HepG2 (cell line): ENCODE data around the gene VCP. TPM values are rescaled to one million over a fixed set of nuclear protein-coding genes. Genes with fewer than 3 reads are reported as not detected.

Experiments used
- BORCS8-MEF2B ChIP-seq: sonication (generic); formaldehyde crosslinking; IDR thresholded peaks from 2 replicates; pipeline ENCODE4 v1.8.0; 2022; ENCODE audit warnings: mild to moderate bottlenecking, missing genetic modification reagents
- GABPA ChIP-seq, 2 experiments: IDR thresholded peaks; 2 replicates each; pipeline ENCODE4 v1.6.1; 2011 to 2016; ENCODE audit warnings: low read depth in 2 of 2, low read length in 1 of 2, missing biosample characterization in 1 of 2, missing genetic modification characterization in 1 of 2
- GRHL1 ChIP-seq: sonication (generic); formaldehyde crosslinking; conservative IDR thresholded peaks from 2 replicates; pipeline ENCODE4 v1.8.0; 2022; ENCODE audit warnings: missing genetic modification reagents
- HDAC2 ChIP-seq: sonication (generic); formaldehyde crosslinking; IDR thresholded peaks from 2 replicates; pipeline ENCODE4 v1.4.0; 2020; ENCODE audit warnings: missing genetic modification reagents
- RNF2 ChIP-seq: fragments of 450-650 bp; conservative IDR thresholded peaks from 2 replicates; pipeline ENCODE4 v1.6.1; 2016; ENCODE audit warnings: low read depth
- SRY ChIP-seq: sonication (generic); formaldehyde crosslinking; IDR thresholded peaks from 2 replicates; pipeline ENCODE4 v1.8.0; 2022; ENCODE audit warnings: mild to moderate bottlenecking, missing genetic modification reagents
- ZBTB44 ChIP-seq: sonication (generic); formaldehyde crosslinking; IDR thresholded peaks from 2 replicates; pipeline ENCODE4 v1.4.0; 2020; ENCODE audit warnings: missing genetic modification reagents
- ZEB1 ChIP-seq: IDR thresholded peaks from 2 replicates; pipeline ENCODE4 v1.6.1; 2012; ENCODE audit warnings: mild to moderate bottlenecking, low read depth, inconsistent platforms; ENCODE audit not compliant: insufficient replicate concordance
- ZNF326 ChIP-seq: sonication (generic); formaldehyde crosslinking; IDR thresholded peaks from 2 replicates; pipeline ENCODE4 v1.4.0; 2020; ENCODE audit warnings: missing genetic modification reagents, borderline replicate concordance
- ZNF367 ChIP-seq: sonication (generic); formaldehyde crosslinking; IDR thresholded peaks from 2 replicates; pipeline ENCODE4 v1.4.0; 2020; ENCODE audit warnings: missing genetic modification reagents, borderline replicate concordance
- polyA plus RNA-seq, 8 experiments: library from polyadenylated mRNA; depleted of rRNA in 3 of 8; stranded (reverse) in 7 of 8; unstranded in 1 of 8; fragments of >200 nt; fragmentation: Illumina TruSeq in 4 of 8; extraction: Trizol in 4 of 8; gene quantifications; 2 replicates each; pipeline versions ENCODE4 v1.2.1 to v1.2.3, GENCODE V29; 2011 to 2016; ENCODE audit warnings: low read depth in 4 of 8, missing spikeins in 1 of 8, mixed read lengths in 1 of 8; ENCODE audit not compliant: insufficient read depth in 1 of 8
- total RNA-seq, 5 experiments: library from RNA; depleted of rRNA; stranded (reverse); fragments of >200 nt; fragmentation: Illumina TruSeq; extraction: Trizol; gene quantifications; 2 replicates each; pipeline ENCODE4 v1.2.3, GENCODE V29; 2016; ENCODE audit warnings: low read depth in 1 of 5
- TF ChIP-seq, protein P1 (sequence below): IDR thresholded peaks from 2 replicates; pipeline ENCODE4 v1.6.1; 2018; ENCODE audit warnings: missing genetic modification reagents, mild to moderate bottlenecking, missing compliant biosample characterization
- TF ChIP-seq, protein P2 (sequence below): sonication (generic); formaldehyde crosslinking; IDR thresholded peaks from 2 replicates; pipeline ENCODE4 v1.9.0; 2021; ENCODE audit warnings: mild to moderate bottlenecking, missing genetic modification reagents
- TF ChIP-seq, protein P3 (sequence below): IDR thresholded peaks from 2 replicates; pipeline ENCODE4 v1.6.1; 2016
- TF ChIP-seq, protein P4 (sequence below): IDR thresholded peaks from 2 replicates; pipeline ENCODE4 v1.6.1; 2012; ENCODE audit warnings: low read depth, low read length, improper control_type of control experiment

Gene VCP
- total and polyA plus RNA-seq, 2 of the 13 experiments (the other 11 are each of a cell fraction or from before 2014, with no cell fraction given) = 143 to 391 TPM

DNA sequence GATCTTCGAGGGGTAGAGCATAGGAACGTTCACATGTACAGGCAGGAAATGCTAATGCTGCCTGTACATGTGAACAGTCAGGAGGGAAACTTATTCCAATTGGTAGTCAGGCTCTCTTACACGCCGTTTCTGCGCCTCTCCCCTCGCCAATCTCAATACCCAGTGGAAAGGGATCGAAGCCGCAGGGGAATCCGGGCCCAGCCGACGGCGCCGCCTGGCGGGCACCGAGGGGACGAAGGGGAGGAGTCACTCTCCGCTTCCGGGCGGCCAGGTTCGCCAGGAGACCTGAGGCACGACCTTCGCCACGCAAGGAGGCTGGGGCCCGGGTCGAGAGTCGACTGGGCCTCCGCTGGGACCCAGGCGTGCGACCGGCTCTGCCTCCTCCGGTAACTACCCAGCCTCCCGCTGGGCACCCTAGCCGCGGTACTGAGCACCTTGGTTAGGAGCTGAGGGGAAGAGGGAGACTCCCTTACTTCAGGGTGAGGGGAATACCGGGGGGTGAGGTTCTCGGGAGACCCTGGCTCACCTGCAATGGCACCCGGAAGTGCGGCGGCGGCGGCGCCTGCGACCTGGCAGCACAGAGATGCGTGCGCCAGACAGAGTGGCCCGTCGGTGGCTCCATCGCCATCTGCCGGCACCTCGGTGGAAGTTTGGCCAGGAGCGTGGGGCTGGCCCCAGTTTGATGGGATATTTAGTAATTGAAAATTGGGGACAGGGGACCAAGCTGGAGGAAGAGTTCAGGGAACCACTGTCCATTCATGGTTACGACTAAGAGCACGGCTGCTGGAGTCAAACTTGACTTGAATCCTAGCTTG is 23.8 kb upstream of the VCP start, which contains the start of gene PIGO (continued):
- TF ChIP-seq ZBTB44 (CRISPR knock-in tag) (peak; percentile 31; the same call in 1 of the 2 replicates), ZNF367 (CRISPR knock-in tag) (peak; percentile 43; the same call in 1 of the 2 replicates), GRHL1 (CRISPR knock-in tag) (no peak), HDAC2 (peak; percentile 74), GABPA (IDR thresholded peaks at IDR 0.05; ENCODE audit: low read depth, low read length) (peak; percentile 78), GABPA (CRISPR knock-in tag; IDR thresholded peaks at IDR 0.05; ENCODE audit: low read depth) (peak; percentile 94), RNF2 (no peak; the same call in 1 of the 2 replicates), ZNF326 (CRISPR knock-in tag) (no peak), SRY (CRISPR knock-in tag) (peak; percentile 90), BORCS8-MEF2B (CRISPR knock-in tag) (peak; percentile 76), ZEB1 (peak; percentile 95)
- TF ChIP-seq, protein P1, sequence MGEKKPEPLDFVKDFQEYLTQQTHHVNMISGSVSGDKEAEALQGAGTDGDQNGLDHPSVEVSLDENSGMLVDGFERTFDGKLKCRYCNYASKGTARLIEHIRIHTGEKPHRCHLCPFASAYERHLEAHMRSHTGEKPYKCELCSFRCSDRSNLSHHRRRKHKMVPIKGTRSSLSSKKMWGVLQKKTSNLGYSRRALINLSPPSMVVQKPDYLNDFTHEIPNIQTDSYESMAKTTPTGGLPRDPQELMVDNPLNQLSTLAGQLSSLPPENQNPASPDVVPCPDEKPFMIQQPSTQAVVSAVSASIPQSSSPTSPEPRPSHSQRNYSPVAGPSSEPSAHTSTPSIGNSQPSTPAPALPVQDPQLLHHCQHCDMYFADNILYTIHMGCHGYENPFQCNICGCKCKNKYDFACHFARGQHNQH (CRISPR knock-in tag) = peak; percentile 88
- TF ChIP-seq, protein P2, sequence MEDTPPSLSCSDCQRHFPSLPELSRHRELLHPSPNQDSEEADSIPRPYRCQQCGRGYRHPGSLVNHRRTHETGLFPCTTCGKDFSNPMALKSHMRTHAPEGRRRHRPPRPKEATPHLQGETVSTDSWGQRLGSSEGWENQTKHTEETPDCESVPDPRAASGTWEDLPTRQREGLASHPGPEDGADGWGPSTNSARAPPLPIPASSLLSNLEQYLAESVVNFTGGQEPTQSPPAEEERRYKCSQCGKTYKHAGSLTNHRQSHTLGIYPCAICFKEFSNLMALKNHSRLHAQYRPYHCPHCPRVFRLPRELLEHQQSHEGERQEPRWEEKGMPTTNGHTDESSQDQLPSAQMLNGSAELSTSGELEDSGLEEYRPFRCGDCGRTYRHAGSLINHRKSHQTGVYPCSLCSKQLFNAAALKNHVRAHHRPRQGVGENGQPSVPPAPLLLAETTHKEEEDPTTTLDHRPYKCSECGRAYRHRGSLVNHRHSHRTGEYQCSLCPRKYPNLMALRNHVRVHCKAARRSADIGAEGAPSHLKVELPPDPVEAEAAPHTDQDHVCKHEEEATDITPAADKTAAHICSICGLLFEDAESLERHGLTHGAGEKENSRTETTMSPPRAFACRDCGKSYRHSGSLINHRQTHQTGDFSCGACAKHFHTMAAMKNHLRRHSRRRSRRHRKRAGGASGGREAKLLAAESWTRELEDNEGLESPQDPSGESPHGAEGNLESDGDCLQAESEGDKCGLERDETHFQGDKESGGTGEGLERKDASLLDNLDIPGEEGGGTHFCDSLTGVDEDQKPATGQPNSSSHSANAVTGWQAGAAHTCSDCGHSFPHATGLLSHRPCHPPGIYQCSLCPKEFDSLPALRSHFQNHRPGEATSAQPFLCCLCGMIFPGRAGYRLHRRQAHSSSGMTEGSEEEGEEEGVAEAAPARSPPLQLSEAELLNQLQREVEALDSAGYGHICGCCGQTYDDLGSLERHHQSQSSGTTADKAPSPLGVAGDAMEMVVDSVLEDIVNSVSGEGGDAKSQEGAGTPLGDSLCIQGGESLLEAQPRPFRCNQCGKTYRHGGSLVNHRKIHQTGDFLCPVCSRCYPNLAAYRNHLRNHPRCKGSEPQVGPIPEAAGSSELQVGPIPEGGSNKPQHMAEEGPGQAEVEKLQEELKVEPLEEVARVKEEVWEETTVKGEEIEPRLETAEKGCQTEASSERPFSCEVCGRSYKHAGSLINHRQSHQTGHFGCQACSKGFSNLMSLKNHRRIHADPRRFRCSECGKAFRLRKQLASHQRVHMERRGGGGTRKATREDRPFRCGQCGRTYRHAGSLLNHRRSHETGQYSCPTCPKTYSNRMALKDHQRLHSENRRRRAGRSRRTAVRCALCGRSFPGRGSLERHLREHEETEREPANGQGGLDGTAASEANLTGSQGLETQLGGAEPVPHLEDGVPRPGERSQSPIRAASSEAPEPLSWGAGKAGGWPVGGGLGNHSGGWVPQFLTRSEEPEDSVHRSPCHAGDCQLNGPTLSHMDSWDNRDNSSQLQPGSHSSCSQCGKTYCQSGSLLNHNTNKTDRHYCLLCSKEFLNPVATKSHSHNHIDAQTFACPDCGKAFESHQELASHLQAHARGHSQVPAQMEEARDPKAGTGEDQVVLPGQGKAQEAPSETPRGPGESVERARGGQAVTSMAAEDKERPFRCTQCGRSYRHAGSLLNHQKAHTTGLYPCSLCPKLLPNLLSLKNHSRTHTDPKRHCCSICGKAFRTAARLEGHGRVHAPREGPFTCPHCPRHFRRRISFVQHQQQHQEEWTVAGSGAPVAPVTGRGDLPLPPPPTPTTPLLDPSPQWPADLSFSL (CRISPR knock-in tag) = no peak
- TF ChIP-seq, protein P3, sequence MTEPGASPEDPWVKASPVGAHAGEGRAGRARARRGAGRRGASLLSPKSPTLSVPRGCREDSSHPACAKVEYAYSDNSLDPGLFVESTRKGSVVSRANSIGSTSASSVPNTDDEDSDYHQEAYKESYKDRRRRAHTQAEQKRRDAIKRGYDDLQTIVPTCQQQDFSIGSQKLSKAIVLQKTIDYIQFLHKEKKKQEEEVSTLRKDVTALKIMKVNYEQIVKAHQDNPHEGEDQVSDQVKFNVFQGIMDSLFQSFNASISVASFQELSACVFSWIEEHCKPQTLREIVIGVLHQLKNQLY (CRISPR knock-in tag) = 0 out of 2 replicates have a peak, but pooled peaks have one; percentile 23
- TF ChIP-seq, protein P4, sequence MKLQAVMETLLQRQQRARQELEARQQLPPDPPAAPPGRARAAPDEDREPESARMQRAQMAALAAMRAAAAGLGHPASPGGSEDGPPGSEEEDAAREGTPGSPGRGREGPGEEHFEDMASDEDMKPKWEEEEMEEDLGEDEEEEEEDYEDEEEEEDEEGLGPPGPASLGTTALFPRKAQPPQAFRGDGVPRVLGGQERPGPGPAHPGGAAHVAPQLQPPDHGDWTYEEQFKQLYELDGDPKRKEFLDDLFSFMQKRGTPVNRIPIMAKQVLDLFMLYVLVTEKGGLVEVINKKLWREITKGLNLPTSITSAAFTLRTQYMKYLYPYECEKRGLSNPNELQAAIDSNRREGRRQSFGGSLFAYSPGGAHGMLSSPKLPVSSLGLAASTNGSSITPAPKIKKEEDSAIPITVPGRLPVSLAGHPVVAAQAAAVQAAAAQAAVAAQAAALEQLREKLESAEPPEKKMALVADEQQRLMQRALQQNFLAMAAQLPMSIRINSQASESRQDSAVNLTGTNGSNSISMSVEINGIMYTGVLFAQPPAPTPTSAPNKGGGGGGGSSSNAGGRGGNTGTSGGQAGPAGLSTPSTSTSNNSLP = no peak
